LNCaP clone FGC (cell line): ENCODE results near the gene RMC1.

Experiments
- DNase-seq: peaks from one replicate; pipeline ENCODE4 v3.0.0-alpha.2; 2011; ENCODE audit warnings: low read depth
- H3K4me3 ChIP-seq: 2 replicates; pipeline ENCODE4 v1.5.1; 2011; ENCODE audit warnings: mild to moderate bottlenecking, low read depth, low read length, control low read depth
- TF ChIP-seq, protein P1 (sequence below): IDR thresholded peaks from 2 replicates; pipeline ENCODE4 v1.5.1; 2012; ENCODE audit warnings: mild to moderate bottlenecking; ENCODE audit not compliant: control insufficient read depth, insufficient read depth; ENCODE audit errors: extremely low read depth

Gene RMC1

DNA sequence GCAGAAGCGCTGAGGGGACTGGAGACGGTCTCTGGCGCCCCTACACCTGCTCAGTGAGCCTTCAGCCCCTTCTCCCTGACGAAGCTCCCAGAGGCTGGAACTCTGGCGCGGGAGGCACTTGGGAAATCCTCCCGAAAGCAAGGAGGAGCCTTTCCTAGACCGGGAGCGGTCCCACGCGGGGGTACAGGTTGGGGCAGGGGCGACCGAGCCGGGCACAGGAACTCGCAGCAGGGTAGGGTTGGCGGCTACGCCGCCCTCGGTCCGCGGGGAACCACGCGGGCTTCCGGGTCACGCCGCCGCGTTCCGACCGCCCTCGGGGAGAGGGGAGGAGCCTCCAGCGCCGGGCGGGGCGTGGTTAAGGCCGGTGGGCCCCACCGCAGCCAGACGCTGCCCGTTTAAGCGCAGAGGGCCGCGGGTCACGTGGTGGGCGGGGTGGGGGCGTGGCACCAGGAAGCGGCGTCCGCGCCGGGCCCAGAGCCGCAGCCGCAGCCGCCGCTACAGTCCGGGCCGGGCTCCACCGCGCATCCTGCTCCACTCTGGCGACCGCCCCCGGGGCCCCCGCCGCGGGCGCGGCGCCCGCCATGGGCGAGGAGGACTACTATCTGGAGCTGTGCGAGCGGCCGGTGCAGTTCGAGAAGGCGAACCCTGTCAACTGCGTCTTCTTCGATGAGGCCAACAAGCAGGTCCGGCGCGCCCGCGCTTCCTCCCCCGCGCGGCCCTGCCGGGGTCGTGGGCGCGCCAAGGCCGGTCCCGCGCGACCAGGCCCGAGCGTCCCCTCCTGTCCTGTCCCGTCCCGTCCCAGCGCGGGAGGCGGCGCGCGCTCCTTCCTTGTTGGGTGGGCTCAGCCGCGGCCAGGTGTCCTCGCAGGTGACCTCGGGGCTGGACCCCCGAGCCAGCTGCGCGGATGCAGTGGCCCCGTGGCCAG, at the start of gene RMC1:
Gene RMC1, plus strand, starts transcription at position 474 of the 925 bp plus-strand sequence. Its CDS starts 108 bp downstream, at position 582.
- DNase-seq = peak; percentile 73
- peak within 1 kb of the TSS; percentile 59 for H3K4me3 ChIP-seq
- TF ChIP-seq, protein P1, sequence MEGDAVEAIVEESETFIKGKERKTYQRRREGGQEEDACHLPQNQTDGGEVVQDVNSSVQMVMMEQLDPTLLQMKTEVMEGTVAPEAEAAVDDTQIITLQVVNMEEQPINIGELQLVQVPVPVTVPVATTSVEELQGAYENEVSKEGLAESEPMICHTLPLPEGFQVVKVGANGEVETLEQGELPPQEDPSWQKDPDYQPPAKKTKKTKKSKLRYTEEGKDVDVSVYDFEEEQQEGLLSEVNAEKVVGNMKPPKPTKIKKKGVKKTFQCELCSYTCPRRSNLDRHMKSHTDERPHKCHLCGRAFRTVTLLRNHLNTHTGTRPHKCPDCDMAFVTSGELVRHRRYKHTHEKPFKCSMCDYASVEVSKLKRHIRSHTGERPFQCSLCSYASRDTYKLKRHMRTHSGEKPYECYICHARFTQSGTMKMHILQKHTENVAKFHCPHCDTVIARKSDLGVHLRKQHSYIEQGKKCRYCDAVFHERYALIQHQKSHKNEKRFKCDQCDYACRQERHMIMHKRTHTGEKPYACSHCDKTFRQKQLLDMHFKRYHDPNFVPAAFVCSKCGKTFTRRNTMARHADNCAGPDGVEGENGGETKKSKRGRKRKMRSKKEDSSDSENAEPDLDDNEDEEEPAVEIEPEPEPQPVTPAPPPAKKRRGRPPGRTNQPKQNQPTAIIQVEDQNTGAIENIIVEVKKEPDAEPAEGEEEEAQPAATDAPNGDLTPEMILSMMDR = no peak

DNA sequence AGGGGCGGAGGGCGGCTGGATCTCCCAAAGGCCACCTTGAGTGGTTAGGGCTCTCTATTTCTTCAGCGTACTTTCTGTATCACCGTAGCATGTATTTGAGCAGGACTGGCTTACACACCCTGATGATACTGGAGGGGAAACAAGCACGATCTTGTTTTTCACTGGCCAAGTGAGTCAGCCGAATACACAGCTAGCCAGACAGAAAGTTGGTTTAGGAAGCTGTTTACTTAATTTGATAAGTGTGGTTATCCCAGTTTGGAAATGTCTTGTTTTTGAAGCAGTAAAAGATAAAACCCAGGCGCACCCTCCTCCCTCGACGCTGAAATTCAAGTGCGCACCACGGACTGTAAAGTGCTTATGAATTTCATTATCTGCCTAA, 49.6 kb upstream of the RMC1 start:
- TF ChIP-seq, protein P1 = no peak
- DNase-seq = no peak
- H3K4me3 ChIP-seq = peak overlapping the region; percentile 76

DNA sequence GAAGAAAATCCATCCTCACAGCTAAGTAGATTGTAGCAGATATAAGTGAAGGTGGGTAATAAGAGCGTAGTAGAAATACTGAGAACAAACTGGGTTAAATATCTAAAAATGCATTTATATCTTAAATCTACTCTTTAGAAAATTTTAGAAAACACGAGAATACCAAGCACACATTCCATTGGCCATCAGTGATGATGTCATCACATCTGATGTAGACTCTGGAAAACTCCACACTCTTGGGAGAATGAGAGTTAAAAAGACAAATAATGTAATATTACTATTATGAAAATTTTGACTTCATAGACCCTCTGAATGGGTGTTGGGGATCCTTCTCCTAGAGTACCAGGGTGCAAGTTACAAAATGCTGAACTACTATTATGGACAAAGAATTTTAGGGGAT, 46.5 kb upstream of the RMC1 start:
- H3K4me3 ChIP-seq = no peak overlapping the region
- DNase-seq = no peak
- TF ChIP-seq, protein P1 = no peak

DNA sequence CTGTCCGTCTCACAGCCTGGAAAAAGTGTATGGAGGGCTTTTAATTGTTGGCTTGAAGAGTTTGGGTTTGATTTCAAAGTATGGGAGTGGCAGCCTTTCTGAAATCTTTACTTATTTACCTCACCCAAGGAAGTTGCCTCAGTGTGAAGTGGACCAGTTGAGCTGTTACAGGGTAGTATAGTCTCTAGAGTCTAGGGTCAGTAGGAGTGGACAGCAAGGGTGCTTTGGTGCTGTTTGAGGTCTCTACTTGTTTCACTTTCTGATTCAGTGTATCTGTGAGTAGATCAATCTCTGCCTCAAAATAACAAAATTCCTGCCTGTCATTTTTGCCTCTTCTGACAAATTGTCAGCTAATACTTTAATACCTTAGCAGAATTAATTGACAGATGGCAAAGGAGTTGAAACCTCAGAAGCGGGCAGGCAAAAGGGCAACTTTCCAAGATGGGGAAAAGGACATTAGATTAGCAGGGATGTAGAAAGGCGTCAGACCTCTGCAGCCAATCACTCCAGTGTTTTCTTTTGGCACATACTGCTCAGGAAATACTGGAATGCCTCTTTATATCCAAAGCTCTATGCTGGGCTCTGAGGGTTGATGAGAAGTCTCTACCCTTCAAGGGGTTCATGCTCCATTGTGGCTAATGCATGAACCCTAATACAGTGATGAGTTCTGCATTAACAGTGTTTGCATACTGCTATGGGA, 44.3 kb upstream of the RMC1 start:
- DNase-seq = no peak
- TF ChIP-seq, protein P1 = no peak
- H3K4me3 ChIP-seq = no peak overlapping the region

DNA sequence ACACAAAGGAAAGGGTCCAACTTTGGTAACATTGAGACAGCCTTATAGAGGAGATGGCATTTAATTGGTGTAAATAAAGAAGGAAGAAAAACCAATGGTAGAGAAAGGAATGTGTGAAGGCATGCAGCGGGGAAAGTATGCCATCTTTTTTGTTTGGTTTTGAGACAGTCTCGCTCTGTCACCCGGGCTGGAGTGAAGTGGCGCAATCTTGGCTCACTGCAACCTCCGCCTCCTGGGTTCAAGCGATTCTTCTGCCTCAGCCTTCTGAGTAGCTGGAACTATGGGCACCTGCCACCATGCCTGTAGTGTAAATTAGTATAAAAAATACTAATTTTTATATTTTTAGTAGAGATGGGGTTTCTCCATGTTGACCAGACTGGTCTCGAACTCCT, 43.8 kb upstream of the RMC1 start:
- TF ChIP-seq, protein P1 = no peak
- H3K4me3 ChIP-seq = no peak overlapping the region

DNA sequence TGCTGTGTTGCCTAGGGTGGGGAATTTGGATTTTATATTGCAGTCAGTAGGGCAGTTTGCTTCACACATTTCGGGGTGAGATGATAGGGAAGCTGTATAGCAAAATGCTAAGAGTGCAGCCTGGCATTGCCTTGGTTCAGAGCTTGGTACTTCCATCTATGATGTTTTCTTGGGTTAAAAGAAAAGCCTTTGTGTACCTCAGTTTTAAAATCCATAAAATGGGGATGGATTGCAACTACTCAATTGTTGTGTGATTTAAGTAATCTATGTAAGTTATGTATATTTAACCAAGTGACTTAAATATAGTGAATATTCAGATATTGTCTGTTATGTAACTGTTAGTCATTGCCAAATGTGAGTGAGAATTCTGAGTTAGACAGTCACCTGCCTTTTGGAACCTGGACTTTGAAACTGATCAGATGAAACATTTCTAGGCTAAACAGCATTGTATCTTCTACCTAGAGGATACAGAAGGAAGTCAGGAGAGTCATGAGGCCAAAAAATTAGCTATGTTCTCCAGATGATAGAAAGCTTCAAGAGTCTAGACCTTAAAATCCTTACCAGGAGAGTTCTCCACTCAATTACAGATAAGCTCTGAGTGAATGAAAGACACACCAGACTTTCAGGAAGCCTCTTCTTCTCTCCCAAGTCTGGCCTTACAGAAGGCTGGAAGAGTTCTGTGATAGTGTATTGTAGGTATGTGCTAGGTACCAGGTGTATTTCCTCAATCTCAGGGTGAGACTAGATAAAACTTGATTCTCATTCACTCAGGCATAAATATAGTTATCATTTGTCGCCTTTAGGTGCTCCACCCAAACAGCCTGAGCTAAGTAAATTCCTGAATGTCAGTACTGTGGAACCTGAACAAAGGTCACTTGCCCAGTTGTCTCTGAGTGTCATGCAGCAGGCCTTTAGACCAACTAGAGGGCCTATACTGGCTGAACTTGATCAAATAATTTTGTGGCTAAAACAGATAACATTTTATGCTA, 42.7 kb upstream of the RMC1 start:
- TF ChIP-seq, protein P1 = no peak
- no peak overlapping the region for H3K4me3 ChIP-seq
- no peak for DNase-seq

More for the DNA sequence above, 43.8 kb upstream of the RMC1 start:
- no peak for DNase-seq
